Measurements from ENCODE around the gene NINJ1. TPM values are rescaled to one million over a fixed set of nuclear protein-coding genes. Genes with fewer than 3 reads are reported as not detected.

Gene NINJ1
- total RNA-seq, 1 experiment from 2014 or later: 30.5 TPM

GRCh38 chr9:93151097-93151784, 17.2 kb upstream of the NINJ1 start:
- TF ChIP-seq CTCF (conservative IDR thresholded peaks at IDR 0.05; ENCODE audit: low read depth, low read length): no peak
- Histone ChIP-seq H2AFZ (ENCODE audit: low read length) (no peak overlapping the region), H3K4me3 (ENCODE audit: low read length) (no peak overlapping the region), H3K9me2 (replicated peaks; ENCODE audit: low read length) (no peaks in the 10 kb centered on the region), H4K20me1 (ENCODE audit: low read length) (no peaks in the 10 kb centered on the region), H3K79me2 (ENCODE audit: low read length) (no peaks in the 10 kb centered on the region), H3F3A (ENCODE audit: low read length, unreplicated experiment) (no peaks in the 10 kb centered on the region), H3K4me2 (ENCODE audit: low read length) (no peak overlapping the region), H3K4me1 (ENCODE audit: insufficient read depth, low read length) (0 out of 2 replicates have a peak, but pooled peaks cover 5% of the 10 kb centered on the region), H3K27ac (ENCODE audit: low read length) (no peak overlapping the region), H3K9me3 (ENCODE audit: low read length) (no peaks in the 10 kb centered on the region), H3K27me3 (ENCODE audit: low read length) (no peaks in the 10 kb centered on the region), H3K36me3 (ENCODE audit: low read depth, low read length) (no peaks in the 10 kb centered on the region), H3K9ac (ENCODE audit: low read length) (no peak overlapping the region)
- no peak for DNase-seq
- POLR2A ChIA-PET (ENCODE audit: unreplicated experiment): no interaction called here
- no TSS peak for BruUV-seq (replicated peaks)
- CTCF ChIA-PET: no interaction called here
- intact Hi-C loops (cut with micrococcal nuclease): no loop called here
- no peak for ATAC-seq

GRCh38 chr9:93149361-93149760, 15.3 kb upstream of the NINJ1 start:
- ChIA-PET POLR2A (ENCODE audit: unreplicated experiment) (no interaction called here), CTCF (interaction anchor here (0.5 kb wide), 1 partner anchor 162 kb away, joined by 3 read pairs; no protein-coding TSS in a partner anchor)
- Histone ChIP-seq H3K27me3 (ENCODE audit: low read length) (no peaks in the 10 kb centered on the region), H3K9ac (ENCODE audit: low read length) (no peak overlapping the region), H3K9me2 (replicated peaks; ENCODE audit: low read length) (no peaks in the 10 kb centered on the region), H3F3A (ENCODE audit: low read length, unreplicated experiment) (no peaks in the 10 kb centered on the region), H2AFZ (ENCODE audit: low read length) (no peak overlapping the region), H4K20me1 (ENCODE audit: low read length) (no peaks in the 10 kb centered on the region), H3K4me1 (ENCODE audit: insufficient read depth, low read length) (0 out of 2 replicates have a peak, but pooled peaks cover 6% of the 10 kb centered on the region), H3K4me2 (ENCODE audit: low read length) (peak overlapping the region; percentile 54), H3K27ac (ENCODE audit: low read length) (peak overlapping the region; percentile 58), H3K79me2 (ENCODE audit: low read length) (no peaks in the 10 kb centered on the region), H3K36me3 (ENCODE audit: low read depth, low read length) (no peaks in the 10 kb centered on the region), H3K9me3 (ENCODE audit: low read length) (no peaks in the 10 kb centered on the region), H3K4me3 (ENCODE audit: low read length) (0 out of 2 replicates have a peak overlapping the region, but pooled peaks have one; percentile 35)
- BruUV-seq (replicated peaks): no TSS peak
- no peak for TF ChIP-seq EZH2phosphoT487 (IDR thresholded peaks at IDR 0.05; ENCODE audit: borderline replicate concordance, low read length)
- TF ChIP-seq CTCF (conservative IDR thresholded peaks at IDR 0.05; ENCODE audit: low read depth, low read length): no peak
- DNase-seq (peak; percentile 48), ATAC-seq (peak; percentile 64)
- intact Hi-C loops (cut with micrococcal nuclease): no loop called here

- Histone ChIP-seq H3K27me3 (ENCODE audit: low read length) (no peaks in the 10 kb centered on the region), H3K9me2 (replicated peaks; ENCODE audit: low read length) (no peaks in the 10 kb centered on the region), H3K4me2 (ENCODE audit: low read length) (peak overlapping the region; percentile 54), H3K9me3 (ENCODE audit: low read length) (no peaks in the 10 kb centered on the region), H2AFZ (ENCODE audit: low read length) (no peak overlapping the region), H3K79me2 (ENCODE audit: low read length) (no peaks in the 10 kb centered on the region), H3K4me3 (ENCODE audit: low read length) (no peak overlapping the region), H3K9ac (ENCODE audit: low read length) (no peak overlapping the region), H4K20me1 (ENCODE audit: low read length) (no peaks in the 10 kb centered on the region), H3K36me3 (ENCODE audit: low read depth, low read length) (no peaks in the 10 kb centered on the region), H3K4me1 (ENCODE audit: insufficient read depth, low read length) (0 out of 2 replicates have a peak, but pooled peaks cover 12% of the 10 kb centered on the region), H3F3A (ENCODE audit: low read length, unreplicated experiment) (no peaks in the 10 kb centered on the region), H3K27ac (ENCODE audit: low read length) (peak overlapping the region; percentile 58)
- ChIA-PET POLR2A (ENCODE audit: unreplicated experiment) (no interaction called here), CTCF (interaction anchor here (0.5 kb wide), 1 partner anchor 163 kb away, joined by 3 read pairs; no protein-coding TSS in a partner anchor)
- intact Hi-C loops (cut with micrococcal nuclease): no loop called here
- TF ChIP-seq EZH2phosphoT487 (IDR thresholded peaks at IDR 0.05; ENCODE audit: borderline replicate concordance, low read length): no peak
- no peak for TF ChIP-seq CTCF (conservative IDR thresholded peaks at IDR 0.05; ENCODE audit: low read depth, low read length)
- no peak for TF ChIP-seq EZH2 (IDR thresholded peaks at IDR 0.05; ENCODE audit: low read length, unreplicated experiment)
- no TSS peak for BruUV-seq (replicated peaks)
- no peak for ATAC-seq
- DNase-seq: no peak
Observed at GRCh38 chr9:93148721-93149120, 14.7 kb upstream of the NINJ1 start.
